HG03159 (cell line): ENCODE data around the gene TTC28.

ENCODE experiments used
- ATAC-seq: cut with Tn5 transposase; IDR thresholded peaks from one replicate; pipeline ENCODE4 v1.9.1; 2021; ENCODE audit warnings: mild to moderate bottlenecking, moderate library complexity; ENCODE audit not compliant: unreplicated experiment

Gene TTC28

DNA sequence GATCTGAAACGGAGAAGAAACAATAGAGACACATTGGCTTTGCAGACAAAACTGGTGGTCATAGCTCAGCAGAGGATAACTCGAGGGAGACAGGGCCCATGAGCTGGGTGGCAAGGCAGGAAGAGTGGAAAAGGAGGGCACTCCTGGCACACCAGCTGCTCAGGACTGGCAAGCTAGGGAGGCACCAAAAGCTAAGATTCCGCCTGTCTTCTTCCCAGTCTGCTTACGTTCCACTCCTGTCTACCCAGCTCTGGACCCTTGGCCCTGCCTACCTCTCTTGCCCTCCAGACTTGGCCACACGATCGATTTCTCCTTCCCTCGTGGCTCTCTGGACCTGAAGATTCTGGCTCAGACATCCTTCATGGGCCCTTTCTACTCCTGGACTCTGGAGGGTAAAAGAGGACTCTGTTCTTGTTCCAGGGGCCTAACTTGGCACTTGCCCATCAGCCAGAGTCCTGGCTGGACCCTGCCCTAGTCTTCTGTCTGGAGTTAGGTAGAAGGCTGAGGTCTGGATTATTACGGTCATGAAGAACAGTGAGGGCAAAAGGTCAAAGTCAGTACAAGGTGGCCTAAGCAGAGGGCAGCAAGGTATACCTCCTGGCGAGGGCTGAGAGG, 645.4 kb downstream of the TTC28 start:
- no peak for ATAC-seq

DNA sequence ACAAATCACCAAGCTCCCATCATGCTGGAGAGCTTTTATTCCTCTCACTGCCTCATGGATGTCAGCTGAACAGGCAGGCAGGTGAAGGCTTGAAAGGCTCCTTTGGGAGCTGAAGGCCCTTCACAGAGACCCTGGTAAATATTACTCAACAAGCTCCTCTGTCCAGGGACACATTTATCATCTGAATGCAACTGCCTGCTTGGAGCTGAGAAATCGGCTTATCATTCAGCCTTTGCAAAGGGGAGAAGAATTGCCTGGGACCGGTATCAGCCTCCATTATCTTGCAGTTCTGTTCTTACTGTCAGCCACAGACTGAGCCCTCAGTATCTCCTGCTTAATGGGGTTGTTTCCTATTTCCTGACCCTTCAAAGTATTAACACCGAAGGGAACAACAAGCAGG, 646.8 kb downstream of the TTC28 start:
- no peak for ATAC-seq

- no peak for ATAC-seq
Observed at GRCh38 chr22:28031383-28031922, 648.2 kb downstream of the TTC28 start.

DNA sequence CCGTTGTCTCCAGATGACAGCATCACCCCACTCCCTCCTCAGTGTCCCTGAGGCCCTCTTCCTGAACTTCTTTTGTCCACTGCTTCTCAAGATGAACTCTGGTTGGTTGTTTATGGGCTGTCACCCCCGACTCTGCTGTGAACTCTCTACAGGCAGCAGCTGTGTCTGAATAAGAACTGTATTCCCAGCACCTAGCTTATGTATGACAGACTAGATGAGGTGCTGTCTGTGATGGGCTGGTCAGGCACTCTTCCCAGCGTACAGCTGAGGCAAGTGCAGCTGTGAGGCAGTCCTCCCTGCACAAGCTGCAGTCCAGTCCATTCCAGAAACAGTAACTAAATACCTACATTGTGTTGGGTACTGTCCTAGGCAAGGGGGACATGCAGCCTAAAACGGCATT, 649.2 kb downstream of the TTC28 start:
- ATAC-seq: no peak

- no peak for ATAC-seq
Observed at GRCh38 chr22:28029956-28030355, 649.7 kb downstream of the TTC28 start.

- ATAC-seq: no peak
Observed at GRCh38 chr22:28029201-28029948, 650.3 kb downstream of the TTC28 start.

- no peak for ATAC-seq
Observed at GRCh38 chr22:28027453-28028448, 651.9 kb downstream of the TTC28 start.

- ATAC-seq: no peak
Observed at GRCh38 chr22:28025866-28026575, 653.6 kb downstream of the TTC28 start.

GRCh38 chr22:28025333-28025732, 654.3 kb downstream of the TTC28 start:
- no peak for ATAC-seq

DNA sequence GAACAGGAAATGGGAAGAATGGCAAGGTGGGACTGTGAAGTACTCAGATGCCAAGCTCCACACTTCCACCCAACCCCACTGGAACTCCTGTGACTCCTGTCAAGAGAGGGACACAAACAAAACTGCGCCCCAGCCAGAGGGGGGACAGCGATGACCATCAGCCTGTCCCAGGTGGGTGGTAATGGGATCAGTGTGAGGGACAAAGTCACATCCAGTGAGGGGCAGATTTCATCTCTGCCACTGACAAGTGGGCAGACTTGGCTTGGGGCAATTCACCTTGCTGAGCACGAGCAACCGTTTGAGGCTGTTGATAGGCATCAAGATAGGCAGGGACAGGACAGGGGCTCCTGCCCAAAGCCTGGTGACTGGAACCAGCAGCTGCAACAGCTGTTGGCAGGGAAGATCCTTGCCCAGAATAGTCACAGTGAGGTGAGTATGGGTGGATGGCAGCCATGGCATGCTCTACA, 655.2 kb downstream of the TTC28 start:
- no peak for ATAC-seq

DNA sequence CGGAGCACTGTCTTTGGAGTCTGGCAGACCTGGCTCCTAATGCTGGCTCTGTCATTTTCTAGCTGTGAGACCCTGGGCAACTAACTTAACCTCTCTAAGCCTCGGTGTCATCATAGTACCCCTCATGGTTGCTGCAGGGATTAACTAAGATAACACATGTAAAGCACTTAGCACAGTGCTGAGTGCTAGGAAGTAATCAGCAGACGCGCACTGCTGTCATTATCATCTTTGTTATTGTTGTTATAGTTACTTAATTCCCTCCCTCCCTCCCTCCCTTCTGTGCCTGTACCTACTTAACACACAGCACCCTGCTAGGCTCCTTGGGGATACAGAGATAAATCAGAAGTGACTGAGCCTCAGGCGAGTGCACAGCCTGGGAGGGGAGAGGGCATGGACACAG, 655.9 kb downstream of the TTC28 start:
- ATAC-seq: no peak

DNA sequence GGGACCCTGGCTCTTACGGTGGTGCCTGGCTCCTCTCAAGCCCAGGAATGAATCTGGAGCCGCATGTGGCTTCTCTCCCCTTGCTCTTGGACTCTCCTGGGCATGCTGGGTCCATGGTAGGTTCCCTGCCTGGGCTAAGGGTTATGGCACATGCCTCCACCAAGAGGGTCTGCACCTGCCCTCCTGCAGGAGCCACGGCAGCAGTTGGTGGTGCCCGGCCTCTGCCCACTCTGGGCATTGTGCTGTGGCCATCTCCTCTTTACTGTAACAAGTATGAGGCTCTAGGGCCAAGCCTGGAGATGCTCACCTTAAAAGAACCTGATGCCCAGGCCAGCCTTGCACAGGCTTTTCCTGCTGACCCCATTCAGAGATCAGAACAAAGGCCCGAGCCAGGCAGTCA, 656.6 kb downstream of the TTC28 start:
- ATAC-seq: no peak

DNA sequence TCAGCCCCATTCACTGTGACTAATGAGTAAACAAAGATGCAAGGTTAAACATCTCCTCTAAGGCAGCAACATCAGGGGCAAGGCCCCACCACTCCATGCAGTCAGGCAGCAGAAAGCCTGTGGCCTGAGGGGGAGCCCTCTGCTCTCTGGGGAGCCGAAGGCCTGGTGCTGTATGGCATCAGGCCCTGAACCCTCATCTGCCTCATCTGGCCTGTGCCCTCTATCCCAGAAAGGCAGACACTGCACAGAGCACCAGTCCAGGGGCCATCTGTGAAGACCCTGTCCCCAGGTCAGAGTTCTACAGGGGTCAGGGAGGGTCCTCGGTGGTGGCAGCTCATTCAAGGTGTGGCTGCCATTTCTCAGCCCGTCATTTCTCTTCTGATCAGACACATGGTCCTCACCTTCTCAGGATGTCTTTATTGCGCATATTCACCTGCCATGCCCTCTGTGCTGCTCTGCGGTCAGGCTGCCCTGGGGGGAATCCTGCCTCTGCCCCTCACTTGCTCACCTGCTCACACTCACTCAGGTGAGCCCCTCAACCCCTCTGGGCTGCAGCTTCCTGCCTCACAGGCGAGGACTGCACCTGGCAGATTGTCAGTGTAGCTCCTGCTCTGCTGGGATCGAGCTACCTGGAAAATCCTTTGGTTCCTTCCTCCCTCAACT, 657.5 kb downstream of the TTC28 start:
- no peak for ATAC-seq

DNA sequence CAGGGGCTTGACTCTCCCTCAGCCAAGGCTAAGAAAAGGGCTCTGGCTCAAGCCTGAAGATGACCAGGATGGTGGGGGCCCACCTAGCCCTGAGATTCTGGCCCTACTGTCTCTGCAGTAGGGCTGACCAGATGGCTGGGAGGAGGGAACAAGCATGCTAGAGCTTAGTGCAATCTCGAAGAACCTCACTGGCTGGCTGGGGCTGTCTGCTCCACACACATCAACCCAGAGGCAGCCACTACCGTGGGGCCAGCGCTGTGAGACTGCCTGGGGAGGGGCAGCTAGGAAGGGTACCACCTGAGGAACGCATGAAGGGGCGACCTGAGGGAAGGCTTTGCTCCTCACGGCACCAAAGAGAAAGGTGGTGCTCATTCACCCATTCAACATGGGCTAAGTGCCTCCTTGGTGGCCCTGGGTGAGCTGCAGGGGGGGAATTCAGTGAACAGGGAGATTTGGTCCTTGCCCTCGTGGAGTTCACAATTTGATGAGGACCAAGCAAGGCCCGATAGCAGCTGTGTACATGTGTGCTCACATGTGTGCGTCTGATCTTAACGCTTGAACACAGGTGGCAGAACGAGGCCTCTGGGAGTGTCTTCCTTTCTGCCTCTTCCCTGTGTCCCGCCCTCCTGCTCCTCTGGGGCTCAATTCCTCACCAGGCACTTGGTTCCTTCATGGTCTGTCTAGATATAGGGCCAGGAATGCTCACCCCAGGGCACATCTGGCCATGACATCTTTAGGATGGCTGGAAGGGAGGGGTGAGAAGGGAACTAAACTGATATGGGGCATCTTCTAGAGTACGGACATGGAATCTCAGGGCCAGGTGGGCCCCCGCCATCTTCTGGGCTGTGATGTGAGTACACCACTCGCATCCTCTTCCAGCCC, 658.3 kb downstream of the TTC28 start:
- no peak for ATAC-seq

DNA sequence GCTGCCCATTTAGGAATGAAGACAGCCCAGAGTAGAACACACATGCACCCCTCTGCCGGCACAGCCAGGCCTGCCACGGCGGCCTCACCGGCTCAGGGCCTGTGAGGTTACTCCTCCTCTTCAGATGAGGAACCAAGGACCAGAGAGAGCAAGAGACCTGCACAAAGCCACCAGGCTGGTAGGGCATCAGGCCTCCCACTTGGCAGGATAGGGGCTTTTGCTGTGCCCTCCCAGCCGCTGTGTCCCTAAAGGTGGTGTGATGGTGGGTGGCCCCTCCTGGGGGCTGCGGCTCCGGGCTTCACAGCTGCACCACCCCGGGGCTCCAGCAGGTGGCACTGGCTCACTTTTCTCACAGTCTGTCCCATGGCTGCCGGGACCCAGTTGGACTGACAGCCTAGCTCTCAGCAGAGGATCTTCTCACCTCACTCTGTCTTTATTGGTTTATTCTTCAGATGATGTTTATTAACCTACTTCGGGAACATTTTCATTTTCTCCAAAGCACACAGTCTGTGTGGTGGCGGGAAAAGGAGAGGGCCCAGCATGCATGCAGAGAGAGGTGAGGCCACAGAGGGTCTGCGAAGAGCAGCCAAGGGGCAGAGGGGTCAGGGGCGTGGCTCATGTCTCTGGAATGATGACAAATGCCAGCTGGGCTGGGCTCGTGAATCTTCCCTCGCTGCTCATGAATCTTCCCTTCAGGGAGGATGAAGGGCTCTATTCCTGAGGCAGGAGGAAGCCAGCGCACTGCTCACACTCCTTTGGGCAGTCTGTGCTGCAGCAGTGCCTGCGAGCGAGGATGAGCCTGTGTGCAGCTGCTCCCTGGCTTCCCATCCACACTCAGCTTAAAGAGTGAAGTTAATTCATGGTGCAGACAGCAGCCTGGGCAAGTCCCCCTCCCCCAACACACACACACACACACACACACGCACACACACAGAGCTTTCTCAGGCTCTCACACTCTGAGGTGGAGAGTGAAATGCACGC, 659.5 kb downstream of the TTC28 start:
- peak; percentile 52 for ATAC-seq

GRCh38 chr22:28019360-28019759, 660.3 kb downstream of the TTC28 start:
- no peak for ATAC-seq

DNA sequence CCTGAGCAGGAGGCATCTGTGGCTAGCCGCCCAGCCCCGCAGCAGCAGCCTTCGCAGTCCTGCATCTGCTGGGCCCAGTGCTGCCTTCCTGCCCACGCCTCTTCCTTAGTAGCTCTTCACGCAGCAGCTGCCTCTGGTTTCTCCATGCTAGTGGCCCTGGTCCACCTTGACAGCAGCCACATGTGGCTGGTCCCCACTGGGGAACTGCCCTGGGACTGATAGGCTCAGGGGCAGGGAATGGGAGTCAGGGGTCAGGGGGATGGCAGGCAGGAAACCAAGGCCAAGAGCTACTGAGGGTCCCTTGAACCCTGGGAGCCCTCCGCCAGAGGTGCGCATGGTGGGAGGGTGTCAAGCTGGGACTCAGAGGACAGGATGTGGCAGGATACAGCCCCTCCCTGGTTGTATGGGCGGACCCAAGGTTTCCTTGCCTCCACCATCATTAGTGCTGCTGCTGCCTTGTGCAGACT, 661.1 kb downstream of the TTC28 start:
- ATAC-seq: no peak

- no peak for ATAC-seq
Observed at GRCh38 chr22:28017859-28018258, 661.8 kb downstream of the TTC28 start.
